RWPE1 (cell line): Measurements from ENCODE around the gene SCAF1.

Experiments used
- CTCF ChIA-PET: fragments of 350-600 bp; sonication (Branson Sonifier 250); formaldehyde crosslinking; extraction: SDS; loops from one replicate; lab custom pipeline; 2021; lab: Yijun Ruan, JAX
- POLR2A ChIA-PET: fragments of 400-600 bp; formaldehyde crosslinking; extraction: SDS; loops from one replicate; lab custom pipeline; 2020; ENCODE audit warnings: antibody characterized with exemption; ENCODE audit not compliant: low non-redundant PET; lab: Yijun Ruan, JAX
- DNase-seq: peaks from one replicate; pipeline ENCODE4 v3.0.0; 2012; ENCODE audit warnings: low spot score
- H3K27ac ChIP-seq: fragments of 450-650 bp; 2 replicates; pipeline ENCODE4 v1.5.1; 2017
- TF ChIP-seq, protein P1 (sequence below): fragments of 450-650 bp; conservative IDR thresholded peaks from 2 replicates; pipeline ENCODE4 v1.5.1; 2017; ENCODE audit warnings: low read depth, mild to moderate bottlenecking

The SCAF1 gene

GRCh38 chr19:49662011-49662410, 20.0 kb downstream of the SCAF1 start:
- ChIA-PET CTCF (interaction anchor here (0.6 kb wide), 2 partner anchors 19 to 89 kb away, joined by 3 to 5 read pairs; no protein-coding TSS in a partner anchor), POLR2A (no interaction called here)
- DNase-seq, result no peak
- H3K27ac ChIP-seq, result peak overlapping the region; percentile 97
- TF ChIP-seq, protein P1, sequence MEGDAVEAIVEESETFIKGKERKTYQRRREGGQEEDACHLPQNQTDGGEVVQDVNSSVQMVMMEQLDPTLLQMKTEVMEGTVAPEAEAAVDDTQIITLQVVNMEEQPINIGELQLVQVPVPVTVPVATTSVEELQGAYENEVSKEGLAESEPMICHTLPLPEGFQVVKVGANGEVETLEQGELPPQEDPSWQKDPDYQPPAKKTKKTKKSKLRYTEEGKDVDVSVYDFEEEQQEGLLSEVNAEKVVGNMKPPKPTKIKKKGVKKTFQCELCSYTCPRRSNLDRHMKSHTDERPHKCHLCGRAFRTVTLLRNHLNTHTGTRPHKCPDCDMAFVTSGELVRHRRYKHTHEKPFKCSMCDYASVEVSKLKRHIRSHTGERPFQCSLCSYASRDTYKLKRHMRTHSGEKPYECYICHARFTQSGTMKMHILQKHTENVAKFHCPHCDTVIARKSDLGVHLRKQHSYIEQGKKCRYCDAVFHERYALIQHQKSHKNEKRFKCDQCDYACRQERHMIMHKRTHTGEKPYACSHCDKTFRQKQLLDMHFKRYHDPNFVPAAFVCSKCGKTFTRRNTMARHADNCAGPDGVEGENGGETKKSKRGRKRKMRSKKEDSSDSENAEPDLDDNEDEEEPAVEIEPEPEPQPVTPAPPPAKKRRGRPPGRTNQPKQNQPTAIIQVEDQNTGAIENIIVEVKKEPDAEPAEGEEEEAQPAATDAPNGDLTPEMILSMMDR, result no peak

DNA sequence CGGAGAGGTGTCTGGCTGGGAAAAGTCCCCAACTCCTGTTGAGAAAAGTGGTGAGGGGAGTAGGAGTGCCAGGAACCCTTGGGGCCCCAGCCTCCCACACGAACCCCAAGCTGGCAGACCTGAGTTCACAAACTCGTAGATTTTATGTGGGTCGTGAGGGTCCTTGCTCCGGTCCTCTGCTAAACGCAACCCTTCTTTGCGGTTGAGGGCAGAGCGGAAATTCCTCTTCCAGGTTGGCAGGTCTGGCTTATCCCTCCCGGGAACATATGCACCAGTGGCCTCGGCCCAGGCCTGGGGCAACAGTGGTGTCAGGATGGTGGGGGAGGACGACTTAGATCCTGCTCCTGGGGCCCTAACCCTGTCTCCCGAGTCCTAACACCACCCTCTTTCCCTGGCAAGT, 21.2 kb downstream of the SCAF1 start:
- peak overlapping the region; percentile 97 for H3K27ac ChIP-seq
- POLR2A ChIA-PET, result no interaction called here
- TF ChIP-seq, protein P1, result no peak
- no peak for DNase-seq
- CTCF ChIA-PET, result no interaction called here

DNA sequence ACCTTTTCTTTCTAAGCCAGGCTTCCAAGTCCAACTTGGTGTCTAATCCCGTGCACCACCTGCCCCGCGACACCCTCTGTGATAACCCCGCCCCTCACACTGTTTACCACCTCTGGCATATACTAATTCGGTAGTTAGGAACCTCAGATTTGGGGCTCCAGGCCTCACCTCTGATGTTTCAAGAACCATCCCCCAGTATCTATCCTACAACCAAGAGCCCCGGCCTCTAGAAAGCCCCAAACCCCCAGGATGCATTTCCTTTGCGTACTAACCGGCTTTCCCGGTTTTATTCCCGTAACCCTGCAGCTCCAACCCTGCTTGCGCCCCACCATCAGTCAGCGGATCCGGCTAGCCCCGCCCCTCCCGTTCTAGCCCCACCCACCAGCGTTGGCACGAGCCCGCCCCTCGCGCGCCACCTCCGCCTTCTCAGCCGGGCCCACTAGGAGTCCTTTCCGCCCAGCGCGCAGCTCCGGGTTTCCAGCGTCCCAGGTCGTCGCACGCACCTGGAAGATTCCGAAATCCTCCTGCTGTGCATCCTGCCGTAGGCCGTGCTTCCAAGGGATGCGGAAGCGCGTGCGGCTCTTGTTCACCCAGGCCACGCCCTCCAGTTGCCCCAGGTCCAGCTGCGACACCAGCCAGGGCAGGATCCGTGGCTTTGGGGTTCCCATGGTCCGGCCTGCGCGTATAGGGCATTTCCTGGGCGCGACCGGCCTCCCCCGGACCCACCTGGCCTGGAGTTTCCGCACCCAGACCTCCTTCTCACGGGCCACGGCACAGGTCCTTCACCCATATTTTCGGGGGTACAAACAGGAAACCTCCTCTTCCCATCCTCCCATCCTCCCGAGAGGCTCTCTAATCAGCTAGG, 22.4 kb downstream of the SCAF1 start:
- ChIA-PET POLR2A (interaction anchor here (0.5 to 1.0 kb wide), 4 partner anchors 9 to 91 kb away, joined by 3 to 11 read pairs (median 4); partner anchors contain the start of gene SCAF1), CTCF (interaction anchor here (1.0 kb wide), 1 partner anchor 16 kb away, joined by 3 read pairs; no protein-coding TSS in a partner anchor)
- DNase-seq, result peak; percentile 95
- TF ChIP-seq, protein P1, result no peak
- peak overlapping the region; percentile 97 for H3K27ac ChIP-seq

GRCh38 chr19:49665036-49665350, 23.0 kb downstream of the SCAF1 start:
- ChIA-PET CTCF (no interaction called here), POLR2A (interaction anchor here (0.5 to 1.0 kb wide), 3 partner anchors 9 to 92 kb away, joined by 3 to 11 read pairs (median 5); no protein-coding TSS in a partner anchor)
- peak overlapping the region; percentile 97 for H3K27ac ChIP-seq
- TF ChIP-seq, protein P1, result no peak
- no peak for DNase-seq

DNA sequence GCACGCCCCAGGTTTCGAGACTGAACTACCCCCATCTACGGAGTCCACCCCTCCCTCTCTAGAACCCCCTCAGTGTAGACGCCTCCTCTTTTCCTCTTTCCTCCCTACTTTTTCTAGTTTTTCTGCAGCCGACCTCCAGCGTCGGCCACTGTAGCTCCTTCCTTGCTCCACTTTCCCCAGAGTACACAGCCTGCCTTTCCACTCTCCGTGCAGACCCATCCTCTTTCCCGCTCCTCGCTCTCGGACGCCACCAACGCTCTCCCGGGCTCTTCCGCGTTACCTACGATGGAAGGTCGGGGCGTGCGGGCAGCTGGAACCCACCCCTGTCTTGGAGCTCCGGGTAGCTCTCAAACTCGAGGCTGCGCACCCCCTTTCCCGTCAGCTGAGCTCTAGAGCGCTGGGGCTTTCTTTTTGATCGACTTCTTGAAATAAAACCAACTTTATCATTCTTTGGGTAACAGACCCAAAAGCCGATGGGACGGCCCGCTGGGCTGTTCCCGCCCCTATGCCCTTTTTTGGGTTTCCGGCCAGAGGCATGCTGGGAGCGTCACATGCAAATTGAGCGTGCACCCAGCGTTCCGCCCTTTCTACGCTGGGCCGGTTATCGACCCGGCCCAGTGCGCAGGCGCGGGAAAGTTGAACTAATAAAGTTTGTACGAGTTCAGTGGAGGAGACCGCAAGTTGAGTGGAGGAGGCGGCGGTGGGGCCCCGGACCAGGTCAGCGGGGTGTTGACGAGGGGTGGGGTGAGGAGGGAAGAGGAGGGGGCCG, 23.5 kb downstream of the SCAF1 start, which contains the start of the genes BCL2L12 and IRF3:
BCL2L12 (plus strand) TSS at position 583 of the 769 bp plus-strand sequence. CDS start 760 bp downstream, outside the sequence.
IRF3 (minus strand) TSS at position 507 of the 769 bp plus-strand sequence. CDS start 1,019 bp downstream, outside the sequence.
- H3K27ac ChIP-seq, result peak within 1 kb of the TSS; percentile 97
- TF ChIP-seq, protein P1, result no peak
- DNase-seq, result peak; percentile 97
- ChIA-PET POLR2A (interaction anchor here (0.5 kb wide), 1 partner anchor 92 kb away, joined by 11 read pairs; no protein-coding TSS in a partner anchor), CTCF (interaction anchor here (0.7 kb wide), 1 partner anchor 95 kb away, joined by 3 read pairs; no protein-coding TSS in a partner anchor)

DNA sequence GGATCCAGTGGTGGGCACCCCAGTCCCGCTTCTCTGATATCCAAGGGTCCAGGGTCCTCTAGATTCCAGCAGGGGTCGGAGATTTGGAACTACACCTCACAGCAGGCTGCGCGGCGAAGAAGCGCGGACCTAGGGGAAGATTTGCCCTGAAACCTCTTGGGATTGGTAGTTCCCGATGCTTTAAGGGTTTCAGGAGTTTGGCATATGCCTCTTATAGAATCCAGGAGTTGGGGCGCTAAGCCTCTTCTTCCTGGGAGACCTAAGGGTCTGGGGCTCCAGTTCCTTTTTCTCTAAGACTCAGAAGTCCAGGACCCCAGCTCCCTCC, 24.1 kb downstream of the SCAF1 start:
- CTCF ChIA-PET, result interaction anchor here (0.7 kb wide), 1 partner anchor 95 kb away, joined by 3 read pairs; no protein-coding TSS in a partner anchor
- POLR2A ChIA-PET, result no interaction called here
- H3K27ac ChIP-seq, result peak overlapping the region; percentile 97
- TF ChIP-seq, protein P1, result no peak
- peak; percentile 50 for DNase-seq
